GM12878 (cell line): ENCODE data around the gene SOX6. TPM values are rescaled to one million over a fixed set of nuclear protein-coding genes. Genes with fewer than 3 reads are reported as not detected.
"Not testable (repeated sequence)": the region's sequence is repeated elsewhere in the genome, so short reads cannot be mapped to it uniquely, and the experiment has no call there.

Experiments
- ATAC-seq: fragments of 200-7000 bp; cut with Tn5 transposase; 3 replicates; pipeline ENCODE4 v1.9.1; 2020; ENCODE audit warnings: mild to moderate bottlenecking, moderate library complexity
- BruUV-seq: library from RNA; stranded (reverse); fragments of 400-500 nt; replicated peaks from 2 replicates; lab custom pipeline; 2021; lab: Mats Ljungman, UMichigan
- CTCF ChIA-PET: fragments of 300-600 bp; sonication (Branson Sonifier 250); formaldehyde crosslinking; extraction: SDS; loops from one replicate; lab custom pipeline; 2021; ENCODE audit warnings: inconsistent platforms; lab: Yijun Ruan, JAX
- POLR2A ChIA-PET: fragments of 350-600 bp; formaldehyde crosslinking; extraction: SDS; loops from one replicate; lab custom pipeline; 2021; ENCODE audit warnings: inconsistent platforms; lab: Charles Lee
- RAD21 ChIA-PET: fragments of 300-600 bp; sonication (Branson Sonifier 250); formaldehyde crosslinking; loops from one replicate; lab custom pipeline; 2023; ENCODE audit warnings: antibody characterized with exemption; ENCODE audit not compliant: unreplicated experiment; lab: Charles Lee
- SMC1A ChIA-PET: fragments of 300-600 bp; sonication (Branson Sonifier 250); formaldehyde crosslinking; loops from one replicate; lab custom pipeline; 2023; ENCODE audit not compliant: unreplicated experiment, uncharacterized antibody; lab: Charles Lee
- DNase-seq: peaks from one replicate; pipeline ENCODE4 v3.0.0-alpha.2; 2011; ENCODE audit warnings: low read depth, low spot score
- FAIRE-seq: peaks from 3 replicates; lab custom pipeline; 2011; peaks lifted over from hg19 to GRCh38; lab: Jason Lieb, UNC
- H2AFZ ChIP-seq: 2 replicates; pipeline ENCODE4 v1.6.0; 2011; ENCODE audit warnings: low read depth, low read length, control low read depth; ENCODE audit not compliant: control insufficient read depth
- H3K27ac ChIP-seq: 2 replicates; pipeline ENCODE4 v1.5.1; 2011; ENCODE audit warnings: control low read depth; ENCODE audit not compliant: control insufficient read depth, insufficient read depth
- H3K27me3 ChIP-seq, 2 experiments: replicated peaks in 1 of 2; 2 replicates each; pipeline versions ENCODE4 v1.6.0 to v1.6.1; 2011; ENCODE audit warnings: low read length in 1 of 2; ENCODE audit not compliant: control insufficient read depth in 2 of 2, insufficient read depth in 2 of 2
- H3K36me3 ChIP-seq, 2 experiments: 2 replicates each; pipeline ENCODE4 v1.5.1; 2011; ENCODE audit warnings: low read length in 1 of 2; ENCODE audit not compliant: control insufficient read depth in 2 of 2, insufficient read depth in 2 of 2
- H3K4me1 ChIP-seq: 2 replicates; pipeline ENCODE4 v1.6.1; 2011; ENCODE audit warnings: mild to moderate bottlenecking, low read length, moderate library complexity, mixed read lengths; ENCODE audit not compliant: control insufficient read depth, insufficient read depth
- H3K4me2 ChIP-seq: 2 replicates; pipeline ENCODE4 v1.6.0; 2011; ENCODE audit warnings: control low read depth; ENCODE audit not compliant: control insufficient read depth, insufficient read depth
- H3K4me3 ChIP-seq: fragments of 200-600 bp; sonication (generic); 2 replicates; pipeline ENCODE4 v1.5.1; 2016
- H3K79me2 ChIP-seq: 2 replicates; pipeline ENCODE4 v1.6.0; 2011; ENCODE audit warnings: low read length; ENCODE audit not compliant: control insufficient read depth, insufficient read depth
- H3K9ac ChIP-seq: 2 replicates; pipeline ENCODE4 v1.8.0; 2011; ENCODE audit warnings: low read length, control low read depth, mixed read lengths; ENCODE audit not compliant: control insufficient read depth, insufficient read depth
- H3K9me3 ChIP-seq: replicated peaks from 3 replicates; pipeline ENCODE4 v1.5.1; 2011; ENCODE audit warnings: mild to moderate bottlenecking, low read length; ENCODE audit not compliant: control insufficient read depth, insufficient read depth
- H4K20me1 ChIP-seq: 2 replicates; pipeline ENCODE4 v1.6.0; 2011; ENCODE audit not compliant: control insufficient read depth, insufficient read depth
- BCL3 ChIP-seq: IDR thresholded peaks from 2 replicates; pipeline ENCODE4 v1.6.1; 2011; ENCODE audit warnings: borderline replicate concordance, low read depth, mild to moderate bottlenecking, moderate library complexity, low read length; ENCODE audit not compliant: insufficient read depth, poor library complexity, severe bottlenecking
- FOS ChIP-seq: IDR thresholded peaks from 3 replicates; pipeline ENCODE4 v1.6.1; 2011; ENCODE audit warnings: borderline replicate concordance; ENCODE audit not compliant: insufficient read length; ENCODE audit errors: extremely low read depth
- IKZF2 ChIP-seq, 2 experiments: fragments of 450-650 bp; IDR thresholded peaks; 2 replicates each; pipeline ENCODE4 v1.6.1; 2017; ENCODE audit warnings: mild to moderate bottlenecking in 2 of 2, moderate library complexity in 2 of 2
- MXI1 ChIP-seq: fragments of 150-350 bp; IDR thresholded peaks from 2 replicates; pipeline ENCODE4 v1.6.1; 2011; ENCODE audit warnings: low read depth, mild to moderate bottlenecking, inconsistent platforms, low read length, improper control_type of control experiment
- NFXL1 ChIP-seq: fragments of 450-650 bp; IDR thresholded peaks from 2 replicates; pipeline ENCODE4 v1.6.1; 2017; ENCODE audit warnings: antibody characterized with exemption, mild to moderate bottlenecking, borderline replicate concordance
- ZNF207 ChIP-seq: fragments of 450-650 bp; IDR thresholded peaks from 2 replicates; pipeline ENCODE4 v1.6.1; 2014; ENCODE audit warnings: antibody characterized with exemption, mild to moderate bottlenecking, borderline replicate concordance
- ZNF687 ChIP-seq: fragments of 450-650 bp; IDR thresholded peaks from 2 replicates; pipeline ENCODE4 v1.6.1; 2017; ENCODE audit warnings: mild to moderate bottlenecking, moderate library complexity
- WGBS: methylation state at CpG from one replicate; pipeline ENCODE4 v1.1.6; 2016; ENCODE audit warnings: low lambda C conversion rate; ENCODE audit not compliant: insufficient replicate concordance, insufficient coverage; ENCODE audit errors: missing lambda C conversion rate; 5-methylcytosine and 5-hydroxymethylcytosine counted together
- in situ Hi-C: fragments of 300-500 bp; cut with MboI; formaldehyde crosslinking; loops from 9 replicates; pipeline ENCODE4 v1.14.3; 2018; ENCODE audit warnings: mixed read lengths
- intact Hi-C: fragments of 100-400 bp; cut with micrococcal nuclease; formaldehyde crosslinking; loops from one replicate; pipeline ENCODE4 v1.14.2; 2022; ENCODE audit not compliant: unreplicated experiment
- polyA plus RNA-seq, 11 experiments: library from polyadenylated mRNA; depleted of rRNA in 4 of 11; unstranded in 6 of 11; stranded (reverse) in 5 of 11; fragments of >200 nt; fragmentation: Nextera tagmentation in 4 of 11; fragmentation: Illumina TruSeq in 1 of 11; extraction: Ambion mirVana in 4 of 11; extraction: Trizol in 1 of 11; gene quantifications; 1 replicate in 1 of 11; 2 replicates in 10 of 11; pipeline versions ENCODE4 v1.2.1 to v1.2.3, GENCODE V29; 2011 to 2016; ENCODE audit warnings: inconsistent platforms in 2 of 11, missing spikeins in 2 of 11, low read depth in 1 of 11
- total RNA-seq, 4 experiments: library from RNA; depleted of rRNA in 3 of 4; stranded (reverse); fragments of >200 nt in 3 of 4; fragmentation: Illumina TruSeq in 1 of 4; extraction: Trizol in 1 of 4; gene quantifications; 2 replicates each; pipeline versions ENCODE4 v1.2.1 to v1.2.3, GENCODE V29; 2013 to 2021

The SOX6 gene
- total and polyA plus RNA-seq, 10 of the 15 experiments (the other 5 are each of a cell fraction or from before 2014, with no cell fraction given): 0.03 to 0.71 (median 0.29) TPM; not detected in 4

- no peak for TF ChIP-seq ZNF687
- no peak for TF ChIP-seq MXI1
- no peak for TF ChIP-seq IKZF2 (IDR thresholded peaks at IDR 0.05)
- no peak for TF ChIP-seq BCL3
- no peak for TF ChIP-seq NFXL1
- TF ChIP-seq ZNF207: no peak
- TF ChIP-seq FOS: no peak
Observed at GRCh38 chr11:16148301-16148931, 207.9 kb downstream of the SOX6 start (continued).

- H2AFZ ChIP-seq, H3K4me3 ChIP-seq, FAIRE-seq, H3K79me2 ChIP-seq, H3K4me2 ChIP-seq, DNase-seq, H3K9me3 ChIP-seq, H3K27me3 ChIP-seq, SMC1A ChIA-PET, CTCF ChIA-PET, H3K9ac ChIP-seq, H4K20me1 ChIP-seq, H3K36me3 ChIP-seq, H3K27ac ChIP-seq, POLR2A ChIA-PET, intact Hi-C loops, ATAC-seq, BruUV-seq, in situ Hi-C loops, RAD21 ChIA-PET, H3K4me1 ChIP-seq: not testable (repeated sequence)
- 19% methylated on average over 2 of the region's 2 CpGs for WGBS
Observed at GRCh38 chr11:16146980-16147379, 209.4 kb downstream of the SOX6 start.

GRCh38 chr11:16141614-16142013, 214.7 kb downstream of the SOX6 start:
- H3K4me2 ChIP-seq, H3K27ac ChIP-seq, H4K20me1 ChIP-seq, ATAC-seq, H3K9me3 ChIP-seq, DNase-seq, H2AFZ ChIP-seq, SMC1A ChIA-PET, H3K36me3 ChIP-seq, H3K4me3 ChIP-seq, BruUV-seq, H3K79me2 ChIP-seq, H3K4me1 ChIP-seq, FAIRE-seq, in situ Hi-C loops, CTCF ChIA-PET, RAD21 ChIA-PET, H3K27me3 ChIP-seq, intact Hi-C loops, H3K9ac ChIP-seq: not testable (repeated sequence)
- 44% methylated on average over 7 of the region's 7 CpGs for whole genome bisulfite sequencing
- POLR2A ChIA-PET: interaction anchor here (0.7 kb wide), 1 partner anchor 183 kb away, joined by 4 read pairs; no protein-coding TSS in a partner anchor
